ENCODE measurements around the gene PLOD3.

- TF ChIP-seq, protein P1, sequence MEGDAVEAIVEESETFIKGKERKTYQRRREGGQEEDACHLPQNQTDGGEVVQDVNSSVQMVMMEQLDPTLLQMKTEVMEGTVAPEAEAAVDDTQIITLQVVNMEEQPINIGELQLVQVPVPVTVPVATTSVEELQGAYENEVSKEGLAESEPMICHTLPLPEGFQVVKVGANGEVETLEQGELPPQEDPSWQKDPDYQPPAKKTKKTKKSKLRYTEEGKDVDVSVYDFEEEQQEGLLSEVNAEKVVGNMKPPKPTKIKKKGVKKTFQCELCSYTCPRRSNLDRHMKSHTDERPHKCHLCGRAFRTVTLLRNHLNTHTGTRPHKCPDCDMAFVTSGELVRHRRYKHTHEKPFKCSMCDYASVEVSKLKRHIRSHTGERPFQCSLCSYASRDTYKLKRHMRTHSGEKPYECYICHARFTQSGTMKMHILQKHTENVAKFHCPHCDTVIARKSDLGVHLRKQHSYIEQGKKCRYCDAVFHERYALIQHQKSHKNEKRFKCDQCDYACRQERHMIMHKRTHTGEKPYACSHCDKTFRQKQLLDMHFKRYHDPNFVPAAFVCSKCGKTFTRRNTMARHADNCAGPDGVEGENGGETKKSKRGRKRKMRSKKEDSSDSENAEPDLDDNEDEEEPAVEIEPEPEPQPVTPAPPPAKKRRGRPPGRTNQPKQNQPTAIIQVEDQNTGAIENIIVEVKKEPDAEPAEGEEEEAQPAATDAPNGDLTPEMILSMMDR (IDR thresholded peaks at IDR 0.05): no peak
- TF ChIP-seq POLR2A (IDR thresholded peaks at IDR 0.05) (no peak), EP300 (IDR thresholded peaks at IDR 0.05) (no peak)
Measured at GRCh38 chr7:101211501-101211900, 5.9 kb downstream of the PLOD3 start.
